Stimulated activated CD8-positive, alpha-beta memory T cell treated with anti-CD3 and anti-CD28 coated beads, Interleukin-12 subunit alpha, Interleukin-12 subunit beta, amount 100 ng/mL, for 4 hours (primary cell): ENCODE results near the gene PLET1.

Source experiments
- DNase-seq: peaks from one replicate; pipeline ENCODE4 v3.0.0-alpha.2; 2020; ENCODE audit warnings: low read depth

The PLET1 gene

GRCh38 chr11:112281726-112282125 lies 21.1 kb upstream of the PLET1 start:
- DNase-seq: no peak

- DNase-seq: peak; percentile 37
These were observed 19.8 kb upstream of the PLET1 start for GRCh38 chr11:112280268-112281126.

GRCh38 chr11:112279901-112280267 lies 19.2 kb upstream of the PLET1 start:
- peak; percentile 55 for DNase-seq

GRCh38 chr11:112278803-112279202 lies 18.1 kb upstream of the PLET1 start:
- no peak for DNase-seq

- no peak for DNase-seq
These were observed 17.3 kb upstream of the PLET1 start for GRCh38 chr11:112277941-112278340.

- DNase-seq: no peak
These were observed 16.4 kb upstream of the PLET1 start for GRCh38 chr11:112277029-112277428.

- no peak for DNase-seq
These were observed 13.5 kb upstream of the PLET1 start for GRCh38 chr11:112274007-112274783.

GRCh38 chr11:112273066-112273465 lies 12.4 kb upstream of the PLET1 start:
- no peak for DNase-seq

- no peak for DNase-seq
These were observed 10.6 kb upstream of the PLET1 start for GRCh38 chr11:112271242-112271641.

GRCh38 chr11:112270551-112271180 lies 10.0 kb upstream of the PLET1 start:
- DNase-seq: no peak

- no peak for DNase-seq
These were observed 8.5 kb upstream of the PLET1 start for GRCh38 chr11:112269139-112269538.

- DNase-seq: no peak
These were observed 7.7 kb upstream of the PLET1 start for GRCh38 chr11:112268406-112268805.

GRCh38 chr11:112267188-112267591 lies 6.5 kb upstream of the PLET1 start:
- no peak for DNase-seq

- DNase-seq: no peak
These were observed 5.7 kb upstream of the PLET1 start for GRCh38 chr11:112266410-112266778.

GRCh38 chr11:112265659-112266409 lies 5.2 kb upstream of the PLET1 start:
- DNase-seq: no peak

- DNase-seq: no peak
These were observed 5.5 kb downstream of the PLET1 start for GRCh38 chr11:112255067-112255720.

GRCh38 chr11:112253605-112254242 lies 6.9 kb downstream of the PLET1 start:
- no peak for DNase-seq

GRCh38 chr11:112249871-112250610 lies 10.6 kb downstream of the PLET1 start:
- no peak for DNase-seq

GRCh38 chr11:112248201-112248600 lies 12.5 kb downstream of the PLET1 start:
- no peak for DNase-seq

GRCh38 chr11:112247201-112247600 lies 13.5 kb downstream of the PLET1 start:
- DNase-seq: no peak
